ENCODE results near the gene ANAPC13.

- TF ChIP-seq EZH2phosphoT487 (IDR thresholded peaks at IDR 0.05; ENCODE audit: borderline replicate concordance) (no peak), CTCF (conservative IDR thresholded peaks at IDR 0.05; ENCODE audit: low read length) (no peak)
Measured at GRCh38 chr3:134445636-134446035, 40.1 kb downstream of the ANAPC13 start.
